CD4-positive, CD25-positive, alpha-beta regulatory T cell (primary cell): ENCODE data around the gene EVC. TPM values are rescaled to one million over a fixed set of nuclear protein-coding genes. Genes with fewer than 3 reads are reported as not detected.
A peak's percentile ranks its signal among the peaks of the same experiment; 100 is the strongest.

ENCODE experiments used
- ATAC-seq, 2 donors: fragments of 150-1000 bp; cut with Tn5 transposase; one replicate each; pipeline ENCODE4 v1.10.0; 2021; ENCODE audit warnings: low read depth in 2 of 2, moderate number of reproducible peaks in 2 of 2, moderate library complexity in 1 of 2
- DNase-seq, 3 donors: peaks; one replicate each; pipeline versions ENCODE4 v3.0.0 to v3.0.0-alpha.2; 2012 to 2022; ENCODE audit warnings: mixed read lengths in 1 of 3
- H3K27ac ChIP-seq: one replicate; pipeline ENCODE4 v1.7.0; 2013; ENCODE audit warnings: mild to moderate bottlenecking, low read length; ENCODE audit not compliant: insufficient read depth, poor library complexity, severe bottlenecking
- H3K27me3 ChIP-seq: one replicate; pipeline ENCODE4 v1.7.0; 2013; ENCODE audit warnings: low read length; ENCODE audit not compliant: control insufficient read depth, insufficient read depth
- H3K36me3 ChIP-seq: one replicate; pipeline ENCODE4 v1.7.0; 2013; ENCODE audit warnings: mild to moderate bottlenecking, low read length, moderate library complexity; ENCODE audit not compliant: control insufficient read depth, insufficient read depth
- H3K4me1 ChIP-seq: 2 replicates; pipeline ENCODE4 v1.7.0; 2013; ENCODE audit warnings: mild to moderate bottlenecking, low read length; ENCODE audit not compliant: insufficient read depth, control insufficient read depth, poor library complexity, severe bottlenecking
- H3K4me3 ChIP-seq: one replicate; pipeline ENCODE4 v1.7.0; 2013; ENCODE audit warnings: low read depth, mild to moderate bottlenecking, low read length, moderate library complexity
- H3K9me3 ChIP-seq, 2 experiments: 1 replicate in 1 of 2; 2 replicates in 1 of 2; pipeline ENCODE4 v1.7.0; 2013; ENCODE audit warnings: low read length in 2 of 2, mild to moderate bottlenecking in 1 of 2, moderate library complexity in 1 of 2; ENCODE audit not compliant: control insufficient read depth in 2 of 2
- H3K27ac Mint-ChIP-seq, 3 donors: one replicate each; pipeline ENCODE4 v1.8.0; 2020 to 2022; ENCODE audit warnings: mild to moderate bottlenecking in 3 of 3, mixed read lengths in 3 of 3, moderate library complexity in 2 of 3
- H3K27me3 Mint-ChIP-seq: one replicate; pipeline ENCODE4 v1.8.0; 2022; ENCODE audit warnings: mild to moderate bottlenecking, mixed read lengths
- H3K36me3 Mint-ChIP-seq: one replicate; pipeline ENCODE4 v1.8.0; 2020; ENCODE audit warnings: mixed read lengths
- H3K4me1 Mint-ChIP-seq, 4 donors: one replicate each; pipeline ENCODE4 v1.8.0; 2020 to 2022; ENCODE audit warnings: mixed read lengths in 4 of 4, mild to moderate bottlenecking in 1 of 4
- H3K4me3 Mint-ChIP-seq, 4 donors: one replicate each; pipeline ENCODE4 v1.8.0; 2020 to 2022; ENCODE audit warnings: mild to moderate bottlenecking in 4 of 4, mixed read lengths in 4 of 4, moderate library complexity in 3 of 4
- H3K9me3 Mint-ChIP-seq, 7 donors: one replicate each; pipeline ENCODE4 v1.8.0; 2020 to 2022; ENCODE audit warnings: mixed read lengths in 7 of 7, mild to moderate bottlenecking in 3 of 7, moderate library complexity in 2 of 7
- polyA plus RNA-seq, 4 donors: library from polyadenylated mRNA; unstranded; fragments of 300-500 nt; fragmentation: Illumina TruSeq; gene quantifications; one replicate each; pipeline ENCODE4 v1.2.3, GENCODE V29; 2021
- total RNA-seq: library from RNA; stranded (reverse); gene quantifications from one replicate; pipeline ENCODE4 v1.2.3, GENCODE V29; 2022

The EVC gene
- total and polyA plus RNA-seq, 5 donors from 2014 or later, result 0.02 to 4.6 TPM; not detected in 3

- DNase-seq (no peak), ATAC-seq (no peak)
- Histone ChIP-seq H3K27ac (no peak overlapping the region), H3K4me1 (no peaks in the 10 kb centered on the region), H3K9me3 (no peaks in the 10 kb centered on the region), H3K36me3 (no peaks in the 10 kb centered on the region), H3K27me3 (no peaks in the 10 kb centered on the region), H3K4me3 (no peak overlapping the region)
- H3K27me3 Mint-ChIP-seq, result no peaks in the 10 kb centered on the region
- no peak overlapping the region for H3K27ac Mint-ChIP-seq
- H3K9me3 Mint-ChIP-seq, result peaks cover 0 to 3% (median 0%) of the 10 kb centered on the region in 7 donors
- H3K36me3 Mint-ChIP-seq, result peaks cover 3% of the 10 kb centered on the region
- H3K4me3 Mint-ChIP-seq, result no peak overlapping the region
- no peaks in the 10 kb centered on the region for H3K4me1 Mint-ChIP-seq
Observed at GRCh38 chr4:5750052-5750945, 39.3 kb downstream of the EVC start.

- H3K4me1 Mint-ChIP-seq, result no peaks in the 10 kb centered on the region
- H3K4me3 Mint-ChIP-seq, result no peak overlapping the region
- H3K27me3 Mint-ChIP-seq, result no peaks in the 10 kb centered on the region
Observed at GRCh38 chr4:5750946-5751665, 40.1 kb downstream of the EVC start.

GRCh38 chr4:5751666-5752375 lies 40.8 kb downstream of the EVC start:
- H3K9me3 Mint-ChIP-seq, result peaks cover 0 to 3% (median 0%) of the 10 kb centered on the region in 7 donors
- H3K36me3 Mint-ChIP-seq, result peaks cover under 1% of the 10 kb centered on the region
- H3K4me3 Mint-ChIP-seq, result no peak overlapping the region
- H3K27me3 Mint-ChIP-seq, result no peaks in the 10 kb centered on the region
- ATAC-seq, result no peak
- no peaks in the 10 kb centered on the region for H3K9me3 ChIP-seq
- no peaks in the 10 kb centered on the region for H3K36me3 ChIP-seq
- no peak overlapping the region for H3K4me3 ChIP-seq
- H3K4me1 Mint-ChIP-seq, result no peaks in the 10 kb centered on the region
- no peak for DNase-seq
- H3K27ac Mint-ChIP-seq, result no peak overlapping the region
- H3K27me3 ChIP-seq, result no peaks in the 10 kb centered on the region
- H3K4me1 ChIP-seq, result no peaks in the 10 kb centered on the region
- no peak overlapping the region for H3K27ac ChIP-seq

More at GRCh38 chr4:5750946-5751665, 40.1 kb downstream of the EVC start:
- Histone ChIP-seq H3K4me3 (no peak overlapping the region), H3K9me3 (no peaks in the 10 kb centered on the region), H3K36me3 (no peaks in the 10 kb centered on the region), H3K27me3 (no peaks in the 10 kb centered on the region), H3K4me1 (no peaks in the 10 kb centered on the region), H3K27ac (no peak overlapping the region)
- no peak overlapping the region for H3K27ac Mint-ChIP-seq
- peaks cover 0 to 3% (median 0%) of the 10 kb centered on the region in 7 donors for H3K9me3 Mint-ChIP-seq
- ATAC-seq (no peak), DNase-seq (no peak)
- H3K36me3 Mint-ChIP-seq, result peaks cover 3% of the 10 kb centered on the region

GRCh38 chr4:5752376-5753184 lies 41.6 kb downstream of the EVC start:
- H3K27me3 Mint-ChIP-seq, result no peaks in the 10 kb centered on the region
- no peak overlapping the region for H3K4me3 Mint-ChIP-seq
- no peaks in the 10 kb centered on the region for H3K4me1 Mint-ChIP-seq
- ATAC-seq (no peak), DNase-seq (no peak)
- no peaks in the 10 kb centered on the region for H3K4me1 ChIP-seq
- H3K27ac Mint-ChIP-seq, result peak overlapping the region in 1 of 3 donors; percentile 38
- H3K9me3 ChIP-seq, result no peaks in the 10 kb centered on the region
- peaks cover 0 to 3% (median 0%) of the 10 kb centered on the region in 7 donors for H3K9me3 Mint-ChIP-seq
- no peak overlapping the region for H3K4me3 ChIP-seq
- H3K36me3 Mint-ChIP-seq, result no peaks in the 10 kb centered on the region
- no peak overlapping the region for H3K27ac ChIP-seq
- H3K36me3 ChIP-seq, result no peaks in the 10 kb centered on the region
- H3K27me3 ChIP-seq, result no peaks in the 10 kb centered on the region

- peaks cover 0 to 3% (median 0%) of the 10 kb centered on the region in 4 donors for H3K4me1 Mint-ChIP-seq
Observed at GRCh38 chr4:5753366-5753765, 42.4 kb downstream of the EVC start.

GRCh38 chr4:5753766-5754528 lies 42.9 kb downstream of the EVC start:
- Histone ChIP-seq H3K36me3 (no peaks in the 10 kb centered on the region), H3K9me3 (no peaks in the 10 kb centered on the region), H3K27ac (no peak overlapping the region), H3K27me3 (no peaks in the 10 kb centered on the region), H3K4me3 (no peak overlapping the region), H3K4me1 (no peaks in the 10 kb centered on the region)
- no peak for ATAC-seq
- H3K9me3 Mint-ChIP-seq, result peaks cover 0 to 3% (median 0%) of the 10 kb centered on the region in 7 donors
- peaks cover 0 to 6% (median 1%) of the 10 kb centered on the region in 4 donors for H3K4me1 Mint-ChIP-seq
- no peak overlapping the region for H3K27ac Mint-ChIP-seq
- H3K4me3 Mint-ChIP-seq, result peak overlapping the region in 1 of 4 donors; percentile 15
- no peak for DNase-seq
- H3K27me3 Mint-ChIP-seq, result no peaks in the 10 kb centered on the region
- no peaks in the 10 kb centered on the region for H3K36me3 Mint-ChIP-seq

More at GRCh38 chr4:5753366-5753765, 42.4 kb downstream of the EVC start:
- ATAC-seq, result no peak
- Histone ChIP-seq H3K9me3 (no peaks in the 10 kb centered on the region), H3K27ac (no peak overlapping the region), H3K4me1 (no peaks in the 10 kb centered on the region), H3K4me3 (no peak overlapping the region), H3K36me3 (no peaks in the 10 kb centered on the region), H3K27me3 (no peaks in the 10 kb centered on the region)
- Mint-ChIP-seq H3K36me3 (no peaks in the 10 kb centered on the region), H3K4me3 (no peak overlapping the region), H3K27ac (no peak overlapping the region), H3K27me3 (no peaks in the 10 kb centered on the region), H3K9me3 (peaks cover 0 to 3% (median 0%) of the 10 kb centered on the region in 7 donors)
- DNase-seq, result no peak
